ENCODE data around the gene ARFGAP3. TPM values are rescaled to one million over a fixed set of nuclear protein-coding genes. Genes with fewer than 3 reads are reported as not detected.

ARFGAP3 gene
- polyA plus RNA-seq, 1 of the 3 experiments (the other 2 are of a cell fraction): 12.6 TPM

GRCh38 chr22:42877158-42877557 lies 20.1 kb upstream of the ARFGAP3 start (continued):
- TF ChIP-seq YY1 (IDR thresholded peaks at IDR 0.05; ENCODE audit: low read depth) (no peak), GATA2 (CRISPR knock-in tag; IDR thresholded peaks at IDR 0.05) (no peak), RCOR1 (IDR thresholded peaks at IDR 0.05; ENCODE audit: low read length) (no peak), JUND (IDR thresholded peaks at IDR 0.05) (no peak), TCF12 (IDR thresholded peaks at IDR 0.05) (no peak)

- Histone ChIP-seq H3K36me3 (replicated peaks in 1 of 2; ENCODE audit: control insufficient read depth in 1 of 2, insufficient read depth in 2 of 2, low read length in 1 of 2) (peaks cover 0 to 17% of the 10 kb centered on the region in 2 experiments), H4K20me1 (ENCODE audit: insufficient read depth) (no peaks in the 10 kb centered on the region), H2AFZ (ENCODE audit: low read depth) (no peak overlapping the region), H3K79me2 (ENCODE audit: insufficient read depth) (no peaks in the 10 kb centered on the region), H3K27me3 (ENCODE audit: insufficient read depth) (no peaks in the 10 kb centered on the region), H3F3A (replicated peaks; ENCODE audit: insufficient read depth) (no peaks in the 10 kb centered on the region), H3K9me2 (no peaks in the 10 kb centered on the region), H3K4me1 (ENCODE audit: control insufficient read depth in 1 of 2, insufficient read depth in 2 of 2, low read depth in 1 of 2, low read length in 1 of 2) (no peaks in the 10 kb centered on the region; a peak in 1 of 4 replicates), H3K9ac (no peak overlapping the region), H3K27ac (ENCODE audit: low read depth in 2 of 2, low read length in 1 of 2) (no peak overlapping the region), H3K9me3 (no peaks in the 10 kb centered on the region), H3K4me3 (ENCODE audit: low read depth in 2 of 2, low read length in 1 of 2) (no peak overlapping the region), H3K4me2 (no peak overlapping the region)
- CTCF ChIA-PET: no interaction called here
- 95% methylated on average over 7 of the region's 17 CpGs for WGBS (ENCODE audit: low lambda C conversion rate)
- TF ChIP-seq EZH2phosphoT487 (IDR thresholded peaks at IDR 0.05; ENCODE audit: borderline replicate concordance, low read depth) (no peak), RAD21 (IDR thresholded peaks at IDR 0.05; ENCODE audit: low read length) (no peak), USF1 (IDR thresholded peaks at IDR 0.05; ENCODE audit: borderline replicate concordance, low read depth) (no peak), TEAD4 (IDR thresholded peaks at IDR 0.05; ENCODE audit: borderline replicate concordance, insufficient read depth) (no peak), MEF2A (IDR thresholded peaks at IDR 0.05; ENCODE audit: borderline replicate concordance, low read depth) (no peak), MAX (IDR thresholded peaks at IDR 0.05; ENCODE audit: low read depth) (no peak), ZBTB33 (IDR thresholded peaks at IDR 0.05; ENCODE audit: borderline replicate concordance, low read depth) (no peak)
- DNase-seq: no peak
- POLR2A ChIA-PET: no interaction called here
Observed at GRCh38 chr22:42876041-42876440, 19.0 kb upstream of the ARFGAP3 start.

- POLR2A ChIA-PET: no interaction called here
- Histone ChIP-seq H3K36me3 (replicated peaks in 1 of 2; ENCODE audit: control insufficient read depth in 1 of 2, insufficient read depth in 2 of 2, low read length in 1 of 2) (peaks cover 0 to 13% of the 10 kb centered on the region in 2 experiments), H3F3A (replicated peaks; ENCODE audit: insufficient read depth) (no peaks in the 10 kb centered on the region), H3K27me3 (ENCODE audit: insufficient read depth) (no peaks in the 10 kb centered on the region), H2AFZ (ENCODE audit: low read depth) (no peak overlapping the region), H3K9me2 (no peaks in the 10 kb centered on the region), H3K9ac (no peak overlapping the region), H4K20me1 (ENCODE audit: insufficient read depth) (no peaks in the 10 kb centered on the region), H3K9me3 (no peaks in the 10 kb centered on the region), H3K4me2 (no peak overlapping the region), H3K4me1 (ENCODE audit: control insufficient read depth in 1 of 2, insufficient read depth in 2 of 2, low read depth in 1 of 2, low read length in 1 of 2) (no peaks in the 10 kb centered on the region; a peak in 1 of 4 replicates), H3K27ac (ENCODE audit: low read depth in 2 of 2, low read length in 1 of 2) (no peak overlapping the region), H3K4me3 (ENCODE audit: low read depth in 2 of 2, low read length in 1 of 2) (no peak overlapping the region), H3K79me2 (ENCODE audit: insufficient read depth) (no peaks in the 10 kb centered on the region)
- CTCF ChIA-PET: no interaction called here
- DNase-seq: no peak
- WGBS (ENCODE audit: low lambda C conversion rate): 100% methylated on average over 7 of the region's 7 CpGs
- no peak for TF ChIP-seq TCF12 (IDR thresholded peaks at IDR 0.05)
- no peak for TF ChIP-seq GATA2 (CRISPR knock-in tag; IDR thresholded peaks at IDR 0.05)
- no peak for TF ChIP-seq MEF2A (IDR thresholded peaks at IDR 0.05; ENCODE audit: borderline replicate concordance, low read depth)
- no peak for TF ChIP-seq REST (IDR thresholded peaks at IDR 0.05; ENCODE audit: low read depth, low read length)
- no peak for TF ChIP-seq RCOR1 (IDR thresholded peaks at IDR 0.05; ENCODE audit: low read length)
- no peak for TF ChIP-seq RFX5 (IDR thresholded peaks at IDR 0.05; ENCODE audit: low read length)
- no peak for TF ChIP-seq NFIC (IDR thresholded peaks at IDR 0.05; ENCODE audit: borderline replicate concordance)
- TF ChIP-seq USF1 (IDR thresholded peaks at IDR 0.05; ENCODE audit: borderline replicate concordance, low read depth): no peak
- TF ChIP-seq CTCF (IDR thresholded peaks at IDR 0.05): no peak
- TF ChIP-seq RXRA (IDR thresholded peaks at IDR 0.05; ENCODE audit: borderline replicate concordance, low read depth): no peak
Observed at GRCh38 chr22:42874010-42874409, 16.9 kb upstream of the ARFGAP3 start.

All from SK-N-SH (cell line).